Thymus (tissue), 11 donors: ENCODE measurements around the gene ERCC5. TPM values are rescaled to one million over a fixed set of nuclear protein-coding genes. Genes with fewer than 3 reads are reported as not detected.

Source experiments
- DNase-seq, 9 donors: peaks; one replicate each; pipeline ENCODE4 v3.0.0-alpha.2; 2013; ENCODE audit warnings: low spot score in 9 of 9, low read depth in 6 of 9, missing footprints in 1 of 9
- H3K27ac ChIP-seq, 2 donors: one replicate each; pipeline ENCODE4 v1.5.1; 2013; ENCODE audit warnings: control low read depth in 1 of 2, low read depth in 1 of 2, low read length in 1 of 2, mild to moderate bottlenecking in 1 of 2, moderate library complexity in 1 of 2
- H3K27me3 ChIP-seq, 2 donors: one replicate each; pipeline ENCODE4 v1.5.1; 2013; ENCODE audit warnings: low read length in 1 of 2; ENCODE audit not compliant: control insufficient read depth in 2 of 2, insufficient read depth in 1 of 2
- H3K36me3 ChIP-seq, 2 donors: one replicate each; pipeline ENCODE4 v1.5.1; 2013; ENCODE audit warnings: low read length in 1 of 2, mild to moderate bottlenecking in 1 of 2, moderate library complexity in 1 of 2; ENCODE audit not compliant: control insufficient read depth in 2 of 2, insufficient read depth in 2 of 2
- H3K4me1 ChIP-seq, 2 donors: one replicate each; pipeline ENCODE4 v1.5.1; 2013; ENCODE audit warnings: low read length in 2 of 2; ENCODE audit not compliant: control insufficient read depth in 2 of 2, insufficient read depth in 2 of 2
- H3K4me3 ChIP-seq, 2 donors: one replicate each; pipeline ENCODE4 v1.5.1; 2013; ENCODE audit warnings: low read length in 2 of 2, control low read depth in 1 of 2, mild to moderate bottlenecking in 1 of 2
- H3K9me3 ChIP-seq, 2 donors: one replicate each; pipeline ENCODE4 v1.5.1; 2013; ENCODE audit warnings: low read length in 1 of 2, mild to moderate bottlenecking in 1 of 2; ENCODE audit not compliant: control insufficient read depth in 2 of 2, insufficient read depth in 1 of 2
- WGBS: extraction: QIAGEN DNeasy Blood & Tissue Kit; methylation state at CpG from one replicate; pipeline ENCODE4 v1.1.7; 2013; 5-methylcytosine and 5-hydroxymethylcytosine counted together
- polyA plus RNA-seq: library from polyadenylated mRNA; stranded (reverse); fragments of 200-250 nt; gene quantifications from one replicate; pipeline ENCODE4 v1.2.3, GENCODE V29; 2013
- total RNA-seq: library from RNA; stranded (reverse); fragments of 120-200 nt; gene quantifications from one replicate; pipeline ENCODE4 v1.2.4, GENCODE V29; 2013
- donor health status: healthy.

Gene ERCC5
- total and polyA plus RNA-seq, 2 donors, result 71.5 to 135 TPM

DNA sequence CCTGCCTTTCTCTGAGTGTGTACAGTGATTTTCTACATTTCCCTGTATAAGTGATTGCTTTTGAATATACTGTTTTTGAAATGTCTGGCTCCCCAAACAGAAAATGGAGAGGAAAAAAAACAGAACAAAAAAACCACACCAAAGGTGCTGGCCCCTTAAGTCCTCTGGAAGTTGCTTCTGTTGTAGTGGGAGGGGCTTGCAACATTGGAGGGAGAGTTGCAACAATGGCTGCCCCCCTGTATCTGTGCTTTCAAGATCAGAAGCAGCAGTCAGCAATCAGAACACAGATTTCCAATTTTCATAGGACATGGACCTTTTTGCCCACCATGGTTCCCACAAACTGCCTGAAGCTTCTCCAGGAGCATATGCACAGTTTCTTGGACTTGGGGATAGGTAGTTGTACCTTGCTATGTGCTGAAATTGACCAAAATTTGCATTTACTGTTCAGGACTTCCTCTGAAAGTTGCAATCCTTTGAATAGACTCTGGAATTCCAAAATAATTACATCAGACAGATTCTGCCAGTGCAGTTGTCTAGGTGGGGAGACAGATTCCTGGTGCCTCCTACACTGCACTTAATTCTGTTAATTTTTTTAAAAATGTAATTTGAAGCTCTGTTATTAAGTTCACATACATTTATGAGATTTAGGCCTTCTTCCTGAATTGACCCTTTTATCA lies 33.1 kb upstream of the ERCC5 start:
- H3K27me3 ChIP-seq, result no peaks in the 10 kb centered on the region
- peaks cover 11 to 19% of the 10 kb centered on the region in 2 donors for H3K4me1 ChIP-seq
- H3K9me3 ChIP-seq, result peaks cover 0 to 4% of the 10 kb centered on the region in 2 donors
- H3K27ac ChIP-seq, result no peak overlapping the region
- peak in 6 of 9 donors; percentile 4 to 65 (median 22) for DNase-seq
- H3K4me3 ChIP-seq, result no peak overlapping the region
- peaks cover 3 to 7% of the 10 kb centered on the region in 2 donors for H3K36me3 ChIP-seq

- Histone ChIP-seq H3K27ac (peak overlapping the region in 1 of 2 donors; percentile 59), H3K36me3 (peaks cover 3 to 7% of the 10 kb centered on the region in 2 donors)
- DNase-seq, result peak; percentile 23 to 82 (median 48)
These were observed 31.7 kb upstream of the ERCC5 start for GRCh38 chr13:102814025-102814607.

DNA sequence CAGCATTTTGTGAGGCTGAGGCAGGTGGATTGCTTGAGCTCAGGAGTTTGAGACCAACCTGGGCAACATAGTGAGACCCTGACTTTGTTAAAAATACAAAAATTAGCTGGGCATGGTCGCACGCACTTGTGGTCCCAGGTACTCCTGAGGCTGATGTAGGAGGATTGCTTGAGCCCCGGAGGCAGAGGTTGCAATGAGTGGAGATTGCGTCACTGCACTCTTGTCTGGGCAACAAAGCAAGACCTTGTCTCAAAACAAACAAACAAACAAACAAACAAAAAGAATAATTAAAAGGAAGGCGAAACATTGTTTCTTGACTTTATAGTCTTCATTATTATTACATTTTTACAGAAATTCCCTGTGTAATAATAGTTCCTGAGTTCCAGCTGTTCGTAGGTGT lies 31.0 kb upstream of the ERCC5 start:
- no peak overlapping the region for H3K27ac ChIP-seq
- no peak for DNase-seq
- no peaks in the 10 kb centered on the region for H3K27me3 ChIP-seq
- H3K4me1 ChIP-seq, result peaks cover 11 to 19% of the 10 kb centered on the region in 2 donors
- H3K9me3 ChIP-seq, result peaks cover 0 to 4% of the 10 kb centered on the region in 2 donors
- 88% methylated on average over 6 of the region's 6 CpGs for WGBS
- peaks cover 3 to 7% of the 10 kb centered on the region in 2 donors for H3K36me3 ChIP-seq
- no peak overlapping the region for H3K4me3 ChIP-seq

More at GRCh38 chr13:102814025-102814607, 31.7 kb upstream of the ERCC5 start:
- H3K4me3 ChIP-seq, result peak overlapping the region in 1 of 2 donors; percentile 2
- H3K9me3 ChIP-seq, result peaks cover 0 to 4% of the 10 kb centered on the region in 2 donors
- peaks cover 11 to 19% of the 10 kb centered on the region in 2 donors for H3K4me1 ChIP-seq
- 8% methylated on average over 7 of the region's 7 CpGs for WGBS
- H3K27me3 ChIP-seq, result no peaks in the 10 kb centered on the region

DNA sequence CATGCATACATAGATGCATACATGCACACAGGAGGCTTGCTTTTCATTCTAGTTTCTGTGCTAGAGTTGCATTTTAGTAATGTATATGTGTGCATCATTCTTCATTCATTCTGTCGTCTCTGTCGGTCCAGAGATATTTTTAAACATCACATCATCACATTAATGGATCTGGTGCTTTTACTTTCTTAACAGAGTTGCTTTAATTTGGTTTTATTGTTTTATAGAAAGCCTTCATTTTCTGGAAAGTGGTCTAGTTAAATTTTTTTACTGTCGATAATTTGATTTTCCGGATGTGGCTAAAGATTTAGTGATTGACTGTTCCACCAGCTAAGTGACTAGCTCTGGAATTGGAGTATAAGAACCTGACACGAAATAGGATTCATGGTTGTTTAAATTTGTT lies 30.0 kb upstream of the ERCC5 start:
- 97% methylated on average over 5 of the region's 5 CpGs for WGBS
- no peak overlapping the region for H3K4me3 ChIP-seq
- peaks cover 0 to under 1% of the 10 kb centered on the region in 2 donors for H3K9me3 ChIP-seq

DNA sequence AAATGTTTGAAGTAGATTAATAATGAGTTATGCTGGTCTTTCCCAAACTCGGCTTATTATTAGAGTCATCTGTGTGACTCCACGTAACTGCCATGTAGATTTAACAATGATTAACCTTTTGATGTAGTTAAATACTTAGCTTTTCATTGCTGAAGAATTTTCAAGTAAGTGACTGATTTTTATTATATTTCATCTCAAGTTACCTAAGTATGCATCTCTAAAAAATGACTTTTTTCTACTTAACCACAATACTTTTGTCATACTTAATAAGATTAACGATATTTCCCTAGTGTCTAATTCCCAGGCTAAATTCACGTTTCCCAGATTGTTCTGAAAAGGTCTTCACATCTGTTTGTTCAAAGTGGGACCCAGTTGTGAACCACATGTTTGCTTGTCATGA lies 29.1 kb upstream of the ERCC5 start:
- Histone ChIP-seq H3K4me3 (no peak overlapping the region), H3K4me1 (peaks cover 11 to 19% of the 10 kb centered on the region in 2 donors), H3K36me3 (peaks cover 0 to 3% of the 10 kb centered on the region in 2 donors), H3K27me3 (no peaks in the 10 kb centered on the region), H3K9me3 (no peaks in the 10 kb centered on the region), H3K27ac (no peak overlapping the region)
- DNase-seq, result no peak
- 98% methylated on average over 4 of the region's 4 CpGs for WGBS

More for the DNA sequence above, 30.0 kb upstream of the ERCC5 start:
- no peaks in the 10 kb centered on the region for H3K27me3 ChIP-seq
- DNase-seq, result no peak
- H3K4me1 ChIP-seq, result peaks cover 11 to 19% of the 10 kb centered on the region in 2 donors
- peaks cover 3% of the 10 kb centered on the region in 2 donors for H3K36me3 ChIP-seq
- H3K27ac ChIP-seq, result no peak overlapping the region

DNA sequence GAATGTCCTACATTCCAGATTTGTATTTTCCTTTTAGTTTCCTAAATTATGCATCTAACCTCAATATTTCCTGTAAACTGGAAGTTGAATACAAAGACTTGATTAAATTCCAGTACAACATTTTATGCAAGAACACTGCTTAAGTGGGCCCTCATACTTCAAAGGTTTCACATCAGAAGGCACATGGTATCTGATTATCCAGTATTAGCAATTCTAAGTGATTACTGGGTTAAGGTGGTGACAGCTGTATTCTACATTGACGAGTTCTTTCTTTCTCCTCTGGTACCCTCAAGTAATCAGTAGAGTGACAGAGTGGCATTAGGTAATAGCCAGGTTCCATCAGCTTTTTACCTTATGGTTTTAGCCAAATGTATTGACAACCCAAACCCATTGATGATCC lies 28.6 kb upstream of the ERCC5 start:
- Histone ChIP-seq H3K27me3 (no peaks in the 10 kb centered on the region), H3K36me3 (peaks cover 0 to 3% of the 10 kb centered on the region in 2 donors), H3K4me1 (peaks cover 11 to 19% of the 10 kb centered on the region in 2 donors), H3K4me3 (no peak overlapping the region), H3K27ac (no peak overlapping the region), H3K9me3 (no peaks in the 10 kb centered on the region)
- 93% methylated on average over 1 of the region's 1 CpG for WGBS
- no peak for DNase-seq

DNA sequence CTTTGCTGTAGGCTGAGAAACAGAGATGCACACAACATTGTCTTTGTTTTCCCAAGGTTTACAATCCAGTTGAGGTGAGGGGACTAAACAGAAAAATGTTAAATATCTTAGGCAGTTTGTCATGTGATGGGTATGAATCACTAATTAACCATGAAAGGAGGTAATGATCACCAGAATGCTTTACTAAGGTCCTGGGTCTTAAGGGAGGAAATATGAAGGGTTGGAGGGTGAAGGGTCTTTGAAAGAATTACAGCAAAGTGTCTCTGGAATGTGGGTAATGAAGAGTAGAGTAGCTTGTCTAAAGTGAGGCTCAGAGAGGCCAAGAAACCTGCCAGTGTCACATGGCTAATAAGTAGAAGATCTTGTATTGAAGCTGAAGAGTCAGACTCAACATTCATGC lies 27.9 kb upstream of the ERCC5 start:
- no peaks in the 10 kb centered on the region for H3K27me3 ChIP-seq
- H3K4me1 ChIP-seq, result peaks cover 8 to 14% of the 10 kb centered on the region in 2 donors
- H3K4me3 ChIP-seq, result no peak overlapping the region
- no peak for DNase-seq
- peaks cover 3% of the 10 kb centered on the region in 2 donors for H3K36me3 ChIP-seq
- H3K27ac ChIP-seq, result no peak overlapping the region
- no peaks in the 10 kb centered on the region for H3K9me3 ChIP-seq

- DNase-seq, result no peak
- no peaks in the 10 kb centered on the region for H3K4me1 ChIP-seq
- no peaks in the 10 kb centered on the region for H3K27me3 ChIP-seq
- WGBS, result 96% methylated on average over 4 of the region's 4 CpGs
- H3K9me3 ChIP-seq, result no peaks in the 10 kb centered on the region
- H3K36me3 ChIP-seq, result peaks cover 9 to 21% of the 10 kb centered on the region in 2 donors
- H3K27ac ChIP-seq, result no peak overlapping the region
- H3K4me3 ChIP-seq, result no peak overlapping the region
These were observed 20.4 kb upstream of the ERCC5 start for GRCh38 chr13:102825400-102825799.

DNA sequence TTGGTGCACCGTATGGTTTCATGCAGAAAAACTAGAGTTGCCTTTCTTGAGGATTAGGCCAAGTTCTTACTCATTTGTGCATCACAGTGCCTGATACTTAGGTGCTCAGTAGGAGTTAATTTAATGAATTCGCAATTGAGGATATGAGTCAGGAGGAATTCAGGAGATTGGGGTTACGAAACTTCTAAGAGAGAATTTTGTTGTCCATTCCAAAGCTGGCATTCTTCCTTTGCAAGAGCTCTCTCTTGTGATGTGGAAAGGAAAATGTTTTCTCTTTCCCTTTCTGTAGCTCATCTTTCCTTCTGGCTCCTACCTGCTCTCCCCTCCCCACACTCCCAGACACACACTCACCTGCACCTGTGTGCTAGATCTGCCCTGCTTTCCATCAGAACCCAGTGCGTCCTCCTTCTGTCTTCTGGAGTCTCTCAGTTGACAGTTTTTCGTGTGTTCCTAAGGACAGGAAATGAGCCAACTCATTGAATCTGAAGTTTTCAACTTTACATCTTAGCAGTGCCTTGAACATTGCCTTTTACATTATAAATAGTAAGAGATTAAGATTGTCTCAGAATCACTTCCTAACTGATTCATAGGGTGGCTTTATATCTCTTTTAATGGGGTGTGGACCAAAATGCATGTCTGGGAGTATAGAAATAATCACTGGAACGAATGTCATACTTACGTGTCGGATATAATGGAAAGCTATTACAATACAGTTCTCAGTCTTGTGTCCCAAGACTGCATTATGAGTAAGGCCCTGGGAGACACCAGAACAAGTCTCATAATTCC lies 19.7 kb upstream of the ERCC5 start:
- Histone ChIP-seq H3K4me3 (no peak overlapping the region), H3K36me3 (peaks cover 9 to 21% of the 10 kb centered on the region in 2 donors), H3K27me3 (no peaks in the 10 kb centered on the region), H3K27ac (no peak overlapping the region), H3K4me1 (no peaks in the 10 kb centered on the region), H3K9me3 (no peaks in the 10 kb centered on the region)
- 91% methylated on average over 8 of the region's 8 CpGs for WGBS
- DNase-seq, result no peak
